ENCODE measurements around the gene GALR2.

Gene GALR2

GRCh38 chr17:76088868-76089576, 14.4 kb downstream of the GALR2 start:
- no peak for DNase-seq (ENCODE audit: low read depth)
- H3K4me3 ChIP-seq (ENCODE audit: low read length), result no peak overlapping the region
- no peak for TF ChIP-seq CTCF (conservative IDR thresholded peaks at IDR 0.05; ENCODE audit: low read length)

GRCh38 chr17:76089680-76090516, 15.3 kb downstream of the GALR2 start:
- TF ChIP-seq CTCF (conservative IDR thresholded peaks at IDR 0.05; ENCODE audit: low read length), result no peak
- no peak for DNase-seq (ENCODE audit: low read depth)
- H3K4me3 ChIP-seq (ENCODE audit: low read length), result no peak overlapping the region

- H3K4me3 ChIP-seq (ENCODE audit: low read length), result no peak overlapping the region
- no peak for TF ChIP-seq CTCF (conservative IDR thresholded peaks at IDR 0.05; ENCODE audit: low read length)
- DNase-seq (ENCODE audit: low read depth), result no peak
Measured at GRCh38 chr17:76090517-76091129, 16.0 kb downstream of the GALR2 start.

- H3K4me3 ChIP-seq (ENCODE audit: low read length), result no peak overlapping the region
- no peak for DNase-seq (ENCODE audit: low read depth)
- TF ChIP-seq CTCF (conservative IDR thresholded peaks at IDR 0.05; ENCODE audit: low read length), result no peak
Measured at GRCh38 chr17:76091526-76092286, 17.1 kb downstream of the GALR2 start.

- no peak for DNase-seq (ENCODE audit: low read depth)
- no peak overlapping the region for H3K4me3 ChIP-seq (ENCODE audit: low read length)
- TF ChIP-seq CTCF (conservative IDR thresholded peaks at IDR 0.05; ENCODE audit: low read length), result no peak
Measured at GRCh38 chr17:76092526-76093413, 18.2 kb downstream of the GALR2 start.

GRCh38 chr17:76094046-76094445, 19.5 kb downstream of the GALR2 start:
- H3K4me3 ChIP-seq (ENCODE audit: low read length), result no peak overlapping the region
- TF ChIP-seq CTCF (conservative IDR thresholded peaks at IDR 0.05; ENCODE audit: low read length), result no peak
- DNase-seq (ENCODE audit: low read depth), result no peak

Data from AG10803 (cell line).